ENCODE measurements around the gene ACOT13.
"Not testable (repeated sequence)": the region's sequence is repeated elsewhere in the genome, so short reads cannot be mapped to it uniquely, and the experiment has no call there.

The ACOT13 gene

GRCh38 chr6:24694198-24694597, 27.3 kb downstream of the ACOT13 start:
- DNase-seq, result no peak

GRCh38 chr6:24695635-24696034, 28.8 kb downstream of the ACOT13 start:
- DNase-seq, result peak; percentile 30

DNA sequence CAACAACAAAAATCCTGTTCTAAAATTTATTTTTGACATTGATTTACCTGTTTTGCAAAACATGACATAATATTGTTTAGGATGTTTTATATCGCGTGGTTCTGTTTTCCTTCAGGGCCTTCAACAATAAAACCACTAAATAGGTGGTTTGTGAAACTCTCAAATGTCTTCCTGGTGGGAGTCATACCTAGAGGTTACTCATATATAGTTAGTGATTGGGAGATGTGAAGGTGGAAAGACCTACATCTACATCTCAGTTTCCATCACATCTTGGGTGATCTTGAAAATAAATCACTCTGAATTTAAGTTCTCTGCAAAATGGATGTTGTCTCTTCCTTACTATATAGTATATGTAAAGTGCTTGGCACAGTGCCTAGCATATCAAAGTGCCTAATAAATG, 29.2 kb downstream of the ACOT13 start:
- DNase-seq, result no peak

- DNase-seq, result no peak
Observed at GRCh38 chr6:24699521-24700359, 32.9 kb downstream of the ACOT13 start.

DNA sequence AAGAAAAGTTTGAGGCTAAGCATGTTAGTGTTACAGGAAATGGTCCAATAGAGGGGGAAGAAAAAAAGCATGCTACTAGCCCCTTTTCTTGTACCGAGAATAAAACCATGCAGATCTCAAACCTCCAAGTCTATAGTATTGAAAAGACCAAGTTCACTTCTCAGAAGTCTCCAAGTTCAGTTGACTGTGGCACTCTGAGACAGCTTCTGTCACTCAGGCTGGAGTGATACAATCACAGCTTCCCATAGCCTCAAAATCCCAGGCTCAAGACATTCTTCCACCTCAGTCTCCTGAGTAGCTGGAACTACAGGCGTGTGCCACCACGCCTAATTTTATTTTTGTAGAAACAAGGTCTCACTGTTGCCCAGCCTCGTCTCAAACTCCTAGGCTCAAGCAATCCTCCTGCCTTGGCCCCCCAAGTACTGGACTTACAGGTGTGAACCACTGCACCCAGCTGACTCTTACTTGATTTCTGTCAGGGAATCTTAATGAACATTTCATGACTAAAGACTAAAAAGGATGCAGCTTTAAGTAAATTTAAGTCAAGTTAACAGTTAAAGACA, 35.9 kb downstream of the ACOT13 start:
- no peak for DNase-seq

DNA sequence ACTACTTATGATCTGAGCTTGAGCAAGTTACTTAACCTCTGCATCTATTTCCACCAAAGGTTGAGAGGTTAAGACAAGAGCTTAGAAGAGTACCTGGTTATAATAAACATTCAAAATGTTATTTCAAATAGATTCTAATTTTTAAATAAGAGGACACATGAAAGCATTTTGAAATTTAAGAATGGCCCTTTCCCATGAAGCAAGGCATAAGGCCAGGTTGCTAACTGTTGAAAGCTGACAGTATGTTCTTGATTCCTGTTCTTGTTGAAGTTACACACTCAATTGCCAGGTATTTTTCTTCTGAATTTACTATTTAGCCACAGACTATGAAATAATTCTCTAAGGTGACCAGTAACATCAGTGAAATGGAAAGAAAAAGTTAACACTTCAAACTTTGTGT, 37.6 kb downstream of the ACOT13 start:
- DNase-seq, result no peak

- no peak for DNase-seq
Observed at GRCh38 chr6:24708612-24709011, 41.7 kb downstream of the ACOT13 start.

GRCh38 chr6:24709014-24709711, 42.3 kb downstream of the ACOT13 start:
- no peak for DNase-seq

GRCh38 chr6:24710519-24711303, 43.8 kb downstream of the ACOT13 start:
- DNase-seq, result no peak

DNA sequence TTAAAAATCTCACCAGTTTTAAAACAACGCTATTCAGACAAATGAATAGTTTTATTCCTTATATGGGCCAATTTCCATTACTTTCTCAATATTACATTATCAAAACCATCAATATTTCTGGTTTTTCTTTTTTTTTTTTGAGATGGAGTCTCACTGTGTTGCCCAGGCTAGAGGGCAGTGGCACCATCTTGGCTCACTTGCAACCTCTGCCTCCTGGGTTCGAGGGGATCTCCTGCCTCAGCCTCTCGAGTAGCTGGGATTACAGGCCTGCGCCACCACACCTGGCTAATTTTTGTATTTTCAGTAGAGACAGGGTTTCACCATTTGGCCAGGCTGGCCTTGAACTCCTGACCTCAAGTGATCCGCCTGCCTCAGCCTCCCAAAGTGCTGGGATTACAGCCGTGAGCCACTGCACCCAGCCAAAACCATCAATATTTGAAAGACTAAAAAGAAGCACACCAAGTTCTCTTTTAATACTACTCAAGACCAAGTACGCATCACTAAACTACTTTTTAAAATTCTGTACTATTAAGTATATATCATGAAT, 49.8 kb downstream of the ACOT13 start:
- not testable (repeated sequence) for DNase-seq

GRCh38 chr6:24718449-24719124, 51.7 kb downstream of the ACOT13 start:
- DNase-seq, result no peak

GRCh38 chr6:24719125-24719971, 52.5 kb downstream of the ACOT13 start, which contains the start of gene C6orf62:
TSS of gene C6orf62 (minus strand) at chr6:24719154. CDS start at chr6:24718668, 486 bp downstream.
- no peak for DNase-seq

DNA sequence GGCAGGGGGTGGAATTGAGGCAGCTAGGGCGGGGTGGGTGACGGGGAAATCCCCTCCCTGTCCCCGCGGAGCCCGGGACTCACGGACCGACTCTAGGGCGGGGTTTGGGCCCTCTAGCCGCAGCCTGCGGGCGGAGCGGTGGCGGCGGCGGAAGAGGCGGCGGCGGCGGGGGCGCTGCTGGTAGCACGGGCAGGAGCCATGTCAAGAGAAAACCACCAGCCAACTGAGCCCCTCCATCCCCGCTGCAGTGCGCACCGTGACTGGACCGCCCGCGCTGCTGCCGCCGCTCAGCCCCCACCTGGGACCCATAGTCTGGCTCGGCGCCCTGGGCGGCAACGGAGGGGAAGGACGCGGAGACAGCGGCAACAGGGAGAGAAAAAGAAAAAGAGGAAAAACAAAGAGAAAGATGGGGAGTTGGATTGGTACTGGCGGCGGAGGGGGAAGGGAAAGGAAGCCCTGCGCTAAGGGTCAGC, 53.3 kb downstream of the ACOT13 start:
- DNase-seq, result no peak

- DNase-seq, result peak; percentile 99
Observed at GRCh38 chr6:24720604-24721460, 54.0 kb downstream of the ACOT13 start.

- DNase-seq, result no peak
Observed at GRCh38 chr6:24721461-24722215, 54.8 kb downstream of the ACOT13 start.

DNA sequence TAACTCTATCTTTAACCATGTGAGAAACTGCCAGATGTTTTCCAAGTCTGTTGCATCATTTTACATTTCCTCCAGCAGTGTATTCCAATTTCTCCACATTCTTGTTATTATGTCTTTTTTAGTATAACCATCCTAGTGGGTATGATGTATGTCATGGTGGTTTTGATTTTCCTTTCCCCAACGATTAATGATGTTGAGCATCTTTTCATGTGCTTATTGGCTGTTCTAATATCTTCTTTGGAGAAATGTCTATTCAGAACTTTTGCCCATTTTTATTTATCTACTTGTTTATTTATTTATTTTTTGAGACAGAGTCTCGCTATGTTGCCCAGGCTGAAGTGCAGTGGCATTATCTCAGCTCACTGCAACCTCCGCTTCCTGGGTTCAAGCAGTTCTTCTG, 56.4 kb downstream of the ACOT13 start:
- no peak for DNase-seq

GRCh38 chr6:24730653-24731052, 63.8 kb downstream of the ACOT13 start:
- not testable (repeated sequence) for DNase-seq

DNA sequence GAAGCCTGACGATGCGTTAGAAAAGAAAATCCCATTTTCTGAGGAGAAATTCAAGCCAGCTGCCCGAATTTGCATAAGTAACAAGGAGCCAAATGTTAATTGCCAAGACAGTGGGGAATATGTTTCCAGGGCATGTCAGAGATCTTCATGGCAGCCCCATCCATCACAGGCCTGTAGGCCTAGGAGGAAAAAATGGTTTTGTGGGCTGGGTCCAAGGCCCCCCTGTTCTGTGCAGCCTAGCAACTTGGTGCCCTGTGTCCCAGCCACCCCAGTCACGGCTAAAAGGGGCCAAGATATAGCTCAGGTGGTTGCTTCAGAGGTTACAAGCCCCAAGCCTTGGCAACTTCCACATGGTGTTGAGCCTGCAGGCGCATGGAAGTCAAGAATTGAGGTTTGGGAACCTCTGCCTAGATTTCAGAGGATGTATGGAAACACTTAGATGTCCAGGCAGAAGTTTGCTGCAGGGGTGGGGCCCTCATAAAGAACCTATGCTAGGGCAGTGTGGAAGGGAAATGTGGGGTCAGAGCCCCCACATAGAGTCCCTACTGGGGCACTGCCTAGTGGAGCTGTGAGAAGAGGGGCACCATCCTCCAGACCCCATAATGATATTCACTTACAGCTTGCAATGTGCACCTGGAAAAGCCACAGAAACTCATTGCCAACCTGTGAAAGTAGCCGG, 64.7 kb downstream of the ACOT13 start:
- not testable (repeated sequence) for DNase-seq

DNA sequence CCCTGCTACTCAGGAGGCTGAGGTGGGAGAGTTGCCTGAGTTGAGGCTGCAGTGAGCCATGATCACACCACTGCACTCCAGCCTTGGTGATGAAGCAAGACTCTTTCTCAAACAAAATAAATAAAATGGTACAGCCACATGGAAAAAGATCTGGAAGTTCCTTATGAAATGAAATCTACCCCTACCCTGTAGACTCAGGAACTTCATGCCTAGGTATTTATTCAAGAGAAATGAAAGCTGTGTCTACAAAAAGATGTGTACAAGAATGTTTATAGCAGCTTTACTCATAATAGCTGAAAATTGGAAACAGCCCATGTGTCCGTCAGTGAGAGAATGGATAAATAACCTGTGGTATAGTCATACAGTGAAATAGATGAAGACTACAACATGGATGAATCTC, 67.3 kb downstream of the ACOT13 start:
- no peak for DNase-seq
